Mesendoderm (in vitro differentiated cells): Measurements from ENCODE around the gene TRAPPC10.

Experiments used
- DNase-seq: peaks from one replicate; pipeline ENCODE4 v3.0.0; 2013
- H2AK5ac ChIP-seq: 2 replicates; pipeline ENCODE4 v1.6.1; 2013; ENCODE audit warnings: low read length, inconsistent platforms
- H2BK120ac ChIP-seq: 2 replicates; pipeline ENCODE4 v1.6.1; 2013; ENCODE audit warnings: low read depth, mild to moderate bottlenecking, low read length, moderate library complexity, mixed read lengths
- H2BK15ac ChIP-seq: replicated peaks from 2 replicates; pipeline ENCODE4 v1.6.1; 2013; ENCODE audit warnings: low read depth, mild to moderate bottlenecking, moderate library complexity
- H2BK5ac ChIP-seq: 2 replicates; pipeline ENCODE4 v1.6.1; 2013; ENCODE audit warnings: low read length, inconsistent platforms
- H3K18ac ChIP-seq: 2 replicates; pipeline ENCODE4 v1.6.1; 2013; ENCODE audit warnings: mild to moderate bottlenecking, low read length, mixed read lengths
- H3K23ac ChIP-seq: one replicate; pipeline ENCODE4 v1.6.1; 2013; ENCODE audit warnings: low read length
- H3K27ac ChIP-seq: 2 replicates; pipeline ENCODE4 v1.5.1; 2013; ENCODE audit warnings: low read depth, mild to moderate bottlenecking, inconsistent platforms, low read length, moderate library complexity
- H3K27me3 ChIP-seq: 2 replicates; pipeline ENCODE4 v1.6.1; 2013; ENCODE audit warnings: low read length, control low read depth, mild to moderate bottlenecking, inconsistent platforms; ENCODE audit not compliant: insufficient read depth, poor library complexity
- H3K36me3 ChIP-seq: 2 replicates; pipeline ENCODE4 v1.6.1; 2013; ENCODE audit warnings: low read length, inconsistent platforms; ENCODE audit not compliant: control insufficient read depth, insufficient read depth
- H3K4ac ChIP-seq: one replicate; pipeline ENCODE4 v1.6.1; 2013; ENCODE audit warnings: low read depth, mild to moderate bottlenecking, low read length, moderate library complexity
- H3K4me1 ChIP-seq: 2 replicates; pipeline ENCODE4 v1.6.1; 2013; ENCODE audit warnings: low read depth, low read length, inconsistent platforms; ENCODE audit not compliant: control insufficient read depth
- H3K4me2 ChIP-seq: 2 replicates; pipeline ENCODE4 v1.6.1; 2013; ENCODE audit warnings: low read length
- H3K4me3 ChIP-seq: 2 replicates; pipeline ENCODE4 v1.5.1; 2013; ENCODE audit warnings: mild to moderate bottlenecking, low read length
- H3K56ac ChIP-seq: one replicate; pipeline ENCODE4 v1.6.1; 2013; ENCODE audit warnings: low read length
- H3K79me1 ChIP-seq: 2 replicates; pipeline ENCODE4 v1.6.1; 2013; ENCODE audit warnings: low read length, inconsistent platforms
- H3K79me2 ChIP-seq: 2 replicates; pipeline ENCODE4 v1.6.1; 2013; ENCODE audit warnings: mild to moderate bottlenecking, low read length; ENCODE audit not compliant: control insufficient read depth, insufficient read depth
- H3K9ac ChIP-seq: 2 replicates; pipeline ENCODE4 v1.6.1; 2013; ENCODE audit warnings: low read length, inconsistent platforms
- H4K5ac ChIP-seq: one replicate; pipeline ENCODE4 v1.6.1; 2013; ENCODE audit warnings: low read length
- H4K8ac ChIP-seq: one replicate; pipeline ENCODE4 v1.6.1; 2013; ENCODE audit warnings: low read depth, mild to moderate bottlenecking, control low read depth, low read length, moderate library complexity
- WGBS: extraction: QIAGEN DNeasy Blood & Tissue Kit; methylation state at CpG from one replicate; pipeline ENCODE4 v1.1.7; 2013; ENCODE audit warnings: low lambda C conversion rate, missing lambda C conversion rate; ENCODE audit not compliant: insufficient coverage; ENCODE audit errors: extremely low coverage; 5-methylcytosine and 5-hydroxymethylcytosine counted together

Gene TRAPPC10

DNA sequence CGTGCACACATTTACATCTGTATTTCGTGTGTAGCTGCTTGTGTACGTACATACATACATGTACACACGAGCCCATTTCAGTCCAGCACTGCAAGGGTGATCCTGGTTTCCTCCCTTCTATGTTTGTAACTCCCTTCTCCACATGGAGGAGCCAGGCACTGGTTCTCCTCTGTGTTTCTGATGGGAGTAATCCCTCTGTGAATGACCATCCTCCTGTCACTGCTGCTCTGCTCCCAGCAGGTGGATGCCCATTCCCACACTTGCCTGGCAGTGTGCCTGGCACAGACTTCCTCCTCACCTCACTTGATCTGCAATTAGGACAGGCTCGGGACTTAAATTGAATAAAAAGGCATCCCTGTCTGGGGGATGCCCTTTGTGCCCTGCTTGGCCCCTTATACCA, 37.1 kb downstream of the TRAPPC10 start:
- H3K79me2 ChIP-seq: peaks cover 9% of the 10 kb centered on the region
- H3K27me3 ChIP-seq: no peaks in the 10 kb centered on the region
- H3K18ac ChIP-seq: no peak overlapping the region
- no peak overlapping the region for H3K4ac ChIP-seq
- no peak overlapping the region for H2BK5ac ChIP-seq
- H4K8ac ChIP-seq: no peak overlapping the region
- H3K23ac ChIP-seq: no peak overlapping the region
- H3K79me1 ChIP-seq: peaks cover 23% of the 10 kb centered on the region
- no peak overlapping the region for H3K9ac ChIP-seq
- no peak overlapping the region for H3K56ac ChIP-seq
- no peak overlapping the region for H2AK5ac ChIP-seq
- H3K27ac ChIP-seq: no peak overlapping the region
- no peak overlapping the region for H2BK15ac ChIP-seq
- no peak overlapping the region for H3K4me3 ChIP-seq
- no peaks in the 10 kb centered on the region for H3K36me3 ChIP-seq
- H3K4me1 ChIP-seq: no peaks in the 10 kb centered on the region
- WGBS: no CpG with 5 or more reads among the region's 5 CpGs
- H4K5ac ChIP-seq: no peak overlapping the region
- no peak overlapping the region for H3K4me2 ChIP-seq
- H2BK120ac ChIP-seq: no peak overlapping the region
- DNase-seq: no peak

DNA sequence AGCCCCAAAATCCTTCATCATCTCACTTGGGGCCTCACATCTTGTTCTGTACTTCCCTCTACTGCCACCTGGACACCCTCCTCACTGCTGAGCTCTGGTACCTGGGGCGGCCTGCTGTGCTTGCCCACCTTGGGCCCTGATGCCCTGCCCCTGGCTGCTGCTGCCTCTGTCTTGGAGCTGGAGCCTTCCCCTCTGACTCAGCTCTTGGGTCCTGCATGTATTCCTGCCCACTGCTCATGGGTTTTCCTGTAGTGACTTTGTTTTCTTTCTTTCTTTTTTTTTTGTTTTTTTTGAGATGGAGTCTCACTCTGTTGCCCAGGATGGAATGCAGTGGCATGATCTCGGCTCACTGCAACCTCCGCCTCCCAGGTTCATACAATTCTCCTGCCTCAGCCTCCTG, 37.5 kb downstream of the TRAPPC10 start:
- no peak overlapping the region for H4K8ac ChIP-seq
- H3K9ac ChIP-seq: no peak overlapping the region
- peaks cover 23% of the 10 kb centered on the region for H3K79me1 ChIP-seq
- no peak overlapping the region for H3K18ac ChIP-seq
- no peak overlapping the region for H2AK5ac ChIP-seq
- no peak overlapping the region for H2BK5ac ChIP-seq
- H3K4me2 ChIP-seq: no peak overlapping the region
- no peaks in the 10 kb centered on the region for H3K36me3 ChIP-seq
- WGBS: no CpG with 5 or more reads among the region's 3 CpGs
- no peak overlapping the region for H2BK120ac ChIP-seq
- no peak for DNase-seq
- H3K4me3 ChIP-seq: no peak overlapping the region
- no peak overlapping the region for H3K56ac ChIP-seq
- H4K5ac ChIP-seq: no peak overlapping the region
- no peak overlapping the region for H3K4ac ChIP-seq
- H3K27me3 ChIP-seq: no peaks in the 10 kb centered on the region
- H3K23ac ChIP-seq: no peak overlapping the region
- H3K79me2 ChIP-seq: peaks cover 10% of the 10 kb centered on the region
- no peak overlapping the region for H3K27ac ChIP-seq
- no peaks in the 10 kb centered on the region for H3K4me1 ChIP-seq
- no peak overlapping the region for H2BK15ac ChIP-seq

DNA sequence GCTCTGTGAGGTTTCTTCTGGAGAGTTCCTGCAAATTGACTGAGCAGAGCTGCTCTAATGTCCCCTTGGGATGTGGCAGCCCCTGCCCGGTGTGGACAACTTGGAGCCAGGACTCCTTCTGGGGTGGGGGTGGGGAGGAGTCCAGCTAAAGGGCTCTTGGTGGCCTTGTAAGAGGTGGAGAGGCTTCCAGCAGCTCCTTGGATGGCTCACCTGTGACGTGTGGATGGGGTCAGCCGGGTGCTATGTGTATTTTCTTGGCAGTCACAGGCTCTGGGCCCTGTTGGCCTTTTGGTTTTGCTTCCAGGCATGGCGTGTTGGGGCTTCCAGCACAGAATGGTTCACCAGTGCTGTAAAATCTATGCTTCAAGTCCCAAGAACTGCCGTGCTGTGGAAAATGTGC, 38.2 kb downstream of the TRAPPC10 start:
- Histone ChIP-seq H2BK120ac (no peak overlapping the region), H3K56ac (peak overlapping the region; percentile 6), H3K4ac (no peak overlapping the region), H3K79me2 (peaks cover 10% of the 10 kb centered on the region), H2AK5ac (no peak overlapping the region), H2BK15ac (no peak overlapping the region), H3K23ac (no peak overlapping the region), H3K4me2 (no peak overlapping the region), H3K4me1 (no peaks in the 10 kb centered on the region), H3K27me3 (no peaks in the 10 kb centered on the region), H4K8ac (no peak overlapping the region), H3K4me3 (no peak overlapping the region), H4K5ac (no peak overlapping the region), H3K79me1 (peaks cover 25% of the 10 kb centered on the region), H3K18ac (no peak overlapping the region), H2BK5ac (no peak overlapping the region), H3K27ac (no peak overlapping the region), H3K9ac (no peak overlapping the region), H3K36me3 (no peaks in the 10 kb centered on the region)
- no peak for DNase-seq
- WGBS: no CpG with 5 or more reads among the region's 5 CpGs

DNA sequence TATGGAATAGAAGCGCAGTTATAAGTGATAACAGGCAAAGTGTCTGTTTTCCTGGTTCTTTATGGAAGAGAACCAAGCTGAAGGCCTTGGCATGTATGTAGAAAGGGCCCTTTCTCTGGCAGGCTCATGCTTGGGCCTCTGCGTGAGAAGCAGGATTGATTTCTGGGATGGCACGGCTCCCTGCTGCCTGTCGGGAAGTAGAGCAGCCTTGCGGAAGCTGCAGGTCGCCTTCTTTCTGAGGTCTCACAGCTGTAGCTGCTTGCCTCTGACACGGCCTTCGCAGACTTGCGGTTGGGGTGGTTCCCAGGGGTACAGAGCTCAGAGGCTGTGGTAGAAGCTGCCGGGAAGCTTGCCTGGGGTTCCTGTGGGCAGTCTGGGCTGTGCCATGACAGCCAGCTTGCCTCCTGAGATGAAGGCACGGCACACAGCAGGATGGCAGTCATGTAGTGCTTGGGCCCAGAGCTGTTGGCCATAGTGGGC, 39.4 kb downstream of the TRAPPC10 start:
- Histone ChIP-seq H2BK120ac (no peak overlapping the region), H4K5ac (no peak overlapping the region), H2BK15ac (no peak overlapping the region), H3K9ac (no peak overlapping the region), H3K27me3 (no peaks in the 10 kb centered on the region), H3K18ac (no peak overlapping the region), H3K4ac (no peak overlapping the region), H2BK5ac (no peak overlapping the region), H2AK5ac (no peak overlapping the region), H3K4me2 (no peak overlapping the region), H3K36me3 (peaks cover 2% of the 10 kb centered on the region), H3K4me3 (no peak overlapping the region), H3K23ac (no peak overlapping the region), H3K27ac (no peak overlapping the region), H3K4me1 (no peaks in the 10 kb centered on the region), H3K79me1 (peaks cover 23% of the 10 kb centered on the region), H3K79me2 (peaks cover 8% of the 10 kb centered on the region), H4K8ac (no peak overlapping the region), H3K56ac (no peak overlapping the region)
- no CpG with 5 or more reads among the region's 11 CpGs for WGBS
- DNase-seq: no peak

DNA sequence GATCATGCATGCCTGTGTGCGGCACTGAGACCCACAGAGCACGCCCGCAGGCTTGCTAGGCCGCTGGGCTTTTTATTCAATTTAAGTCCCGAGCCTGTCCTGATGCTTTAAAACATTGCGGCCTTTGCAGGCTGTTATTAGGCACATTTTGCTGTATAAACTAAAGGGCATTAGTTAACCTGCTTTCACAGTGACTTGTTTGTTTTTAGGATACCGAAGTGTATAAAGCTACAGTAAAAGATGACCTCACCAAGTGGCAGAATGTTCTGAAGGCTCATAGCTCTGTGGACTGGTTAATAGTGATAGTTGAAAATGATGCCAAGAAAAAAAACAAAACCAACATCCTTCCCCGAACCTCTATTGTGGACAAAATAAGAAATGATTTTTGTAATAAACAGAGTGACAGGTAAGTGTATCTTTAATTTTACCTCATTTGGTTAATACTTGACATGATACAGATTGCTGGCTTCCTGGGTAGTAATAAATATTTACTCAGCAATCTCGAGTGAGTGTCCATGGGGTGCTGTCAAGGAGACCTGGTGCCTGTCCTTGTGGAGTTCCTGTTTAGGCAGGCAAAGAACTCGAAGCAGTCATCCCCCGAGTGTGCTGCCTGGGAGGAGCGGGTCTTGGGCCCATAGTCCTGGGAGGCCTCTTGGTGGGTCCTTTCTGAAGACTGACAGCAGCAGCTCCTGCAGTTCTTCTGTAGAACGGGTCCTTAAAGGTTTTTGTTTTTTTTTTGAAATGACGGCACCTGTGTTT, 40.1 kb downstream of the TRAPPC10 start:
- no peak overlapping the region for H3K4ac ChIP-seq
- no CpG with 5 or more reads among the region's 14 CpGs for WGBS

DNA sequence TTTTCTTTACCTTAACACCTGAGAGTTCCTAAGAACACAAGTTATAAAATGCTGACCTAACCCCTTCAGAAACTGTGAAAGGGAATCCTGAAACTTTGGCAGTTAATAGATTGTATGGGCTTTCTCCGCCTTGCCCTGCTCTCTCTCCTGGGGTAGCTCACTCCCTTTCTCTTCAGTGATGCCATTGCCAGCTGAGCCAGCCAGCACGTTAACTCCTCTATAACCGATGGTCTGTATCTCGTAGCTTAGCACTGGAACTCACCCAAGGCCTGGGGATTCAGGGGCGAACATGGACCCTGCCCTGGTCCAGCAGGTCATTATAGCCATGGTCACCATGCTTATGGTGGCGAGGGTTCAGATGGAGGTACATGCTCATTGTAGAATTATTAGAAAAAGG, 40.7 kb downstream of the TRAPPC10 start:
- DNase-seq: no peak
- Histone ChIP-seq H3K36me3 (peaks cover 2% of the 10 kb centered on the region), H3K23ac (no peak overlapping the region), H3K4me3 (no peak overlapping the region), H3K27ac (no peak overlapping the region), H2BK15ac (no peak overlapping the region), H3K4ac (no peak overlapping the region), H3K9ac (no peak overlapping the region), H3K79me1 (peaks cover 25% of the 10 kb centered on the region), H3K4me1 (no peaks in the 10 kb centered on the region), H3K4me2 (no peak overlapping the region), H4K5ac (no peak overlapping the region), H2BK5ac (no peak overlapping the region), H3K18ac (no peak overlapping the region), H3K56ac (no peak overlapping the region), H3K27me3 (no peaks in the 10 kb centered on the region), H3K79me2 (peaks cover 7% of the 10 kb centered on the region), H2AK5ac (no peak overlapping the region), H4K8ac (no peak overlapping the region), H2BK120ac (no peak overlapping the region)
- WGBS: no CpG with 5 or more reads among the region's 6 CpGs

More for the DNA sequence above, 40.1 kb downstream of the TRAPPC10 start:
- no peak overlapping the region for H3K4me3 ChIP-seq
- no peak overlapping the region for H2AK5ac ChIP-seq
- DNase-seq: no peak
- H3K36me3 ChIP-seq: peaks cover 2% of the 10 kb centered on the region
- no peak overlapping the region for H3K56ac ChIP-seq
- no peaks in the 10 kb centered on the region for H3K4me1 ChIP-seq
- H3K79me2 ChIP-seq: peaks cover 8% of the 10 kb centered on the region
- H2BK15ac ChIP-seq: no peak overlapping the region
- no peak overlapping the region for H3K27ac ChIP-seq
- no peak overlapping the region for H3K9ac ChIP-seq
- H3K27me3 ChIP-seq: no peaks in the 10 kb centered on the region
- H3K4me2 ChIP-seq: no peak overlapping the region
- no peak overlapping the region for H4K8ac ChIP-seq
- H3K23ac ChIP-seq: no peak overlapping the region
- no peak overlapping the region for H2BK5ac ChIP-seq
- H3K79me1 ChIP-seq: peaks cover 25% of the 10 kb centered on the region
- no peak overlapping the region for H2BK120ac ChIP-seq
- no peak overlapping the region for H3K18ac ChIP-seq
- H4K5ac ChIP-seq: no peak overlapping the region
